ENCODE data around the gene ART3.
"Not testable (repeated sequence)": the region's sequence is repeated elsewhere in the genome, so short reads cannot be mapped to it uniquely, and the experiment has no call there.

Gene ART3, protein sequence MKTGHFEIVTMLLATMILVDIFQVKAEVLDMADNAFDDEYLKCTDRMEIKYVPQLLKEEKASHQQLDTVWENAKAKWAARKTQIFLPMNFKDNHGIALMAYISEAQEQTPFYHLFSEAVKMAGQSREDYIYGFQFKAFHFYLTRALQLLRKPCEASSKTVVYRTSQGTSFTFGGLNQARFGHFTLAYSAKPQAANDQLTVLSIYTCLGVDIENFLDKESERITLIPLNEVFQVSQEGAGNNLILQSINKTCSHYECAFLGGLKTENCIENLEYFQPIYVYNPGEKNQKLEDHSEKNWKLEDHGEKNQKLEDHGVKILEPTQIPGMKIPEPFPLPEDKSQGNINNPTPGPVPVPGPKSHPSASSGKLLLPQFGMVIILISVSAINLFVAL

GRCh38 chr4:76074468-76074867 lies at the start of gene ART3:
ART3 (plus strand) TSS chr4:76074709; CDS start chr4:76075890, 1,181 bp downstream.
- DNase-seq (ENCODE audit: low read depth, low spot score), result no peak

DNA sequence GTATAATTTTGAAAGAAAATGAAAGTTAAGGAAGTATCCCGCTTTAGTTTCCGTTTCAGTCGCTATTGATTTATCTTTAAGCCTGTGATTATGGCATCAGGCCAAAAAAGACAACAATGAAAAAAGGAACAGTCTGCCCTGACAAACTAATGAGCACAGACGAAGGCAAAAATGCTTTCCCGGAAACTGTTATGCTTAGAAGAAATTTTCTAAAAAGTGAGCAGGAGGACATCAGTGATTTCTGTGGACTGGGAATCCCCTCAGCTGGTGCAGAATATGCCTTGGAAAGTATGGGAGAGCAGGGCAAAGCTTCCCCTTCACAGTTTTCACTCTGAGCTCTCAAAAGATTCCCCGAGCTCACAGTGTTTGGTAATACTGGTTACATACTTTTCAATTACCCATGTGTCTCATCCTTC lies 46.2 kb upstream of the ART3 start:
- no peak for DNase-seq (ENCODE audit: low read depth, low spot score)

- no peak for DNase-seq (ENCODE audit: low read depth, low spot score)
Observed at GRCh38 chr4:76029300-76029699, 45.2 kb upstream of the ART3 start.

DNA sequence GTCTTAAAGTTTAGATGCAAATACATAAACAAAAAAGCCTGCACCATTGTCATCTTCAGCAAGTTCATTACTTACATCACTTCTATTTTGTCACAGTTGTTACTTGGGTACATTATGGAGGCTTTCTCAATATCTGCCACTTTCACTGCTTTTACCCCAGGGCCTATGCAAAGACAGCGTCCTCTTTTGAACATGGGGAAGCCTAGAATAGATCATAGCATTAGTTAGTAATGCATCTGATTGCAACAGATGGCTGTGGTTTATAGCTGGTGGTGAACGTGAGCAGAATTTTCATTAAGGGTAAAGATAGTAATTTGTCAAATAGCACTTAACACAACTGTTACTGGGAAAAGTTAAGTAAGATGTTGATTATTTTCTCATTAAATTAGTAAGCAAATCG lies 39.4 kb upstream of the ART3 start:
- DNase-seq (ENCODE audit: low read depth, low spot score), result no peak

GRCh38 chr4:76035799-76036380 lies 38.6 kb upstream of the ART3 start, which contains the start of gene CXCL11:
CXCL11 (minus strand) TSS chr4:76036070; CDS start chr4:76035987, 83 bp downstream.
- DNase-seq (ENCODE audit: low read depth, low spot score), result no peak

GRCh38 chr4:76036855-76037254 lies 37.7 kb upstream of the ART3 start:
- no peak for DNase-seq (ENCODE audit: low read depth, low spot score)

DNA sequence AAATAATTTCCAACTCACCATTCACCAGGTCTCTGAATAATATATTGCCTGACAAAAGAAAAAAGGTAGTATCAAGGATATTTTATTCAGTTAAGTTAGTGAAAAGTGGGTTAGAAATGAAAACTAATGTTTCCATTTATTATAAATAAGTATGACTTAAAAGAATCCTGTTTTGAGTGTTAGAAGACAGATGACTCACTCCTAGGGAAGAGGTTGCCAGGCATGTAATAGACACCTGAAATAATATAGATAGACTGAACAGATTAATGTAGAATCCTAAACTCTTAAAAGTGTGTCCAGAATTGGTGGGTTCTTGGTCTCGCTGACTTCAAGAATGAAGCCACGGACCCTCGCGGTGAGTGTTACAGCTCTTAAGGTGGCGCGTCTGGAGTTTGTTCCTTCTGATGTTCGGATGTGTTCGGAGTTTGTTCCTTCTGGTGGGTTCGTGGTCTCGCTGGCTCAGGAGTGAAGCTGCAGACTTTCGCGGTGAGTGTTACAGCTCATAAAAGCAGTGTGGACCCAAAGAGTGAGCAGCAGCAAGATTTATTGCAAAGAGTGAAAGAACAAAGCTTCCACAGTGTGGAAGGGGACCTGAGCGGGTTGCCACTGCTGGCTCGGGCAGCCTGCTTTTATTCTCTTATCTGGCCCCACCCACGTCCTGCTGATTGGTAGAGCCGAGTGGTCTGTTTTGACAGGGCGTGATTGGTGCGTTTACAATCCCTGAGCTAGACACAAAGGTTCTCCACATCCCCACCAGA lies 32.1 kb upstream of the ART3 start:
- DNase-seq (ENCODE audit: low read depth, low spot score), result not testable (repeated sequence)

GRCh38 chr4:76043306-76043705 lies 31.2 kb upstream of the ART3 start:
- not testable (repeated sequence) for DNase-seq (ENCODE audit: low read depth, low spot score)

DNA sequence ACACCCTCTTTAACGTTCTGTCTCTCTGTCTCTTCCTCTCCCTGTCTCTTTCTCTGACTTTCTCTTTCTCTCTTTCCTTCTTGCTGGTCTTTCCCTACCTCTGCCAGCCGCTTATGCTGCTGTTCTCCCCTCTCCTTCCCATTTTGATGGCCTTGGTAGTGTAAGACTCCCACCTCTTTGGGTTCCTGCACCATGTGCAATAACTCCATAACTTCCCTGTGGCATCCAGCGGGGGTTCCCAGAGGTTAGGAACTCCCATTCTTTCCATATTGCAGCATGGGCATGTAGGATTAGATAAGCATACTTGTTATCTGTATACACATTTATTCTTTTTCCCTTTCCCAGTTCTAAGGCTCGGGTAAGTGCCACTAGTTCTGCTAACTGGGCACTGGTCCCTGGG lies 29.8 kb upstream of the ART3 start:
- not testable (repeated sequence) for DNase-seq (ENCODE audit: low read depth, low spot score)

DNA sequence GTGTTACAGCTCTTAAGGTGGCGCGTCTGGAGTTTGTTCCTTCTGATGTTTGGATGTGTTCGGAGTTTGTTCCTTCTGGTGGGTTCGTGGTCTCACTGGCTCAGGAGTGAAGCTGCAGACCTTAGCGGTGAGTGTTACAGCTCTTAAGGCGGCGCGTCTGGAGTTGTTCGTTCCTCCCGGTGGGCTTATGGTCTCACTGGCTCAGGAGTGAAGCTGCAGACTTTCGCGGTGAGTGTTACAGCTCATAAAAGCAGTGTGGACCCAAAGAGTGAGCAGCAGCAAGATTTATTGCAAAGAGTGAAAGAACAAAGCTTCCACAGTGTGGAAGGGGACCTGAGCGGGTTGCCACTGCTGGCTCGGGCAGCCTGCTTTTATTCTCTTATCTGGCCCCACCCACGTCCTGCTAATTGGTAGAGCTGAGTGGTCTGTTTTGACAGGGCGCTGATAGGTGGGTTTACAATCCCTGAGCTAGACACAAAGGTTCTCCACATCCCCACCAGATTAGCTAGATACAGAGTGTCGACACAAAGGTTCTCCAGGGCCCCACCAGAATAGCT lies 24.6 kb upstream of the ART3 start:
- not testable (repeated sequence) for DNase-seq (ENCODE audit: low read depth, low spot score)

DNA sequence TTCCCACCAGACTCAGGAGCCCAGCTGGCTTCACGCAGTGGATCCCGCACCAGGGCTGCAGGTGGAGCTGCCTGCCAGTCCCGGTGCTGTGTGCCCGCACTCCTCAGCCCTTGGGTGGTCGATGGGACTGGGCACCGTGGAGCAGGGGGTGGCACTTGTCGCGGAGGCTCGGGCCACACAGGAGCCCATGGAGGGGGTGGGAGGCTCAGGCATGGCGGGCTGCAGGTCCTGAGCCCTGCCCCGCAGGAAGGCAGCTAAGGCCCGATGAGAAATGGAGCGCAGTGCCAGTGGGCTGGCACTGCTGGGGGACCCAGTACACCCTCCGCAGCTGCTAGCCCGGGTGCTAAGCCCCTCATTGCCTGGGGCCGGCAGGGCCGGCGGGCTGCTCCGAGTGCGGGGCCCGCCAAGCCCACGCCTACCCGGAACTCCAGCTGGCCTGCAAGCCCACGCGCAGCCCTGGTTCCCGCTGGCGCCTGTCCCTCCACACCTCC lies 23.9 kb upstream of the ART3 start:
- DNase-seq (ENCODE audit: low read depth, low spot score), result not testable (repeated sequence)

DNA sequence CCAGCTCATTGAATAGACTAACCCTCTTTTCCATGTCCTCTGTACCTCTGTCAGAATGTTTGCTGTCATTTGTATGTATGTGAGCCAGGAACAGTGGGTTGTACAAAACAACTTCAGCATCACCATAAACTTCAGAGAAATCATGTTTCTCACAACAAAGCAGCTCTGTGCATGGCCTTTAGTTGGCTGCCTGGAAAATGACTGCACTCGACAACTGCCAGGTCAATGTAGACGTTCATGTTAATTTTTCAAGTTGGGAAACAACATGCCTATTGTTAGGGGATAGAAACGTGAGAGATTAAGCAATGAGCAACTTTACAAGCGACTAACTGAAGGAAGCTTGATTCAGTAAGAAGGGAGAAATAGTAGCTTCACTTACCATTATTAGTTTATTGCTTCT lies 20.8 kb upstream of the ART3 start:
- DNase-seq (ENCODE audit: low read depth, low spot score), result no peak

DNA sequence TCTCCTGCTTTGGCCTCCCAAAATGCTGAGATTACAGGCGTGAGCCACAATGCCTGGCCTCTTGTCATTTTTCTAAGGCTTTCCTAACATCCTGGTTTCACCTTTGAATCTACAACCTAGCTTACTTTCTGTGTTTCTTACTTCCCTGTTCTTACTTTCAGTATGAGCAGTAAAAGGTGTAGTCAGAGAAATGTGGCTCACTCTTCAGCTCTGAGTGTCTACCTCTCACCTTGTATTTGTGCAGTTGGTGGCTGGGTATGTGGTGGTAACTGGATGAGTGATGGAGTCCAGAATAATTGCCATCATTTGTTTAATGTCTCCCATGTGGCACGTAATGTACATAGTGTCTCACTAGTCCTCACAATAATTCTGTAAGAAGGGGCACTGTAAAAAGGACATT lies 19.5 kb upstream of the ART3 start:
- no peak for DNase-seq (ENCODE audit: low read depth, low spot score)

GRCh38 chr4:76055421-76055820 lies 19.1 kb upstream of the ART3 start:
- DNase-seq (ENCODE audit: low read depth, low spot score), result no peak

- no peak for DNase-seq (ENCODE audit: low read depth, low spot score)
Observed at GRCh38 chr4:76058302-76058701, 16.2 kb upstream of the ART3 start.

DNA sequence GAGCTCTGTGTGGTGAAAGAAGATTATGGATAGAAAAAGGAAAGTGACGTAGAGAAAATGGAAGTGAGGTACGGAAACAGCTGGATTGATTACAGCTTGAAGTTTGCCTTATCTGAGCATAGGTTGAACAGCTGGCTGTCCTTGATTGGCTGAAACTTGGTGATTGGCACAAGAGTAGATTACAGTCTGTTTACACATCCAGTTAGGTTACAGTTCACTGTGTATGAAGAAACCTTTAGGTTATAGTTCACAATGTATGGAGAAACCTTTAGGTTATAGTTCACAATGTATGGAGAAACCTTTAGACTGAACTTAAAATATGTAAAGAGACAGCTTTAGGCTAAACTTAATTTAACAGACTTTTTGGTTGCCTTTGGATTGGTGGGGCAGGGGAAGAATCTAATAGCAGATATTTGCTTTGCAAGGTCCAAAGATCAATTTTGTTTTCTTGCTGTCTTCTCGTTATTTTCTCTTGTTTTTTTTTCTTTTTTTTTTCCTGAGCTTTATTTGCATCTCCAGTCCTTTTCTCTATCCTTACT lies 15.6 kb upstream of the ART3 start:
- no peak for DNase-seq (ENCODE audit: low read depth, low spot score)

DNA sequence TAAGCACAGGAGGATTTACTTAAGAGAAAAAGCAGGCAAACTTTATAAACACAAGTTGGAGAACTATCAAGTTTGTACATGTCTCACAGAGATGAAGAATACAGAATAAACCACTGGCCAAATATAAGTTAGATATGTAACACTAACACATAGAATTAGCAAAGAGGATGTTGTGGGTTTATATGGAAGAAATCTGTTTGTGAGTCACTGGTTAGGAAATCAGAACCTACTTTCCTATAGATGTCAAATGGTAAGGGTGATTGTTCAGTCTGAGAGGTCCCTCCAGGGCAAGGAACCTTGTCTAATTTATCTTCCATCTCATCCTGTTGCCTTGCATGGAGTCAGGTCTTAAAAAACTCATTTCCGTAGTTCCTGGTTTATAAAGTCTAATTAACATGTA lies 14.8 kb upstream of the ART3 start:
- DNase-seq (ENCODE audit: low read depth, low spot score), result no peak

DNA sequence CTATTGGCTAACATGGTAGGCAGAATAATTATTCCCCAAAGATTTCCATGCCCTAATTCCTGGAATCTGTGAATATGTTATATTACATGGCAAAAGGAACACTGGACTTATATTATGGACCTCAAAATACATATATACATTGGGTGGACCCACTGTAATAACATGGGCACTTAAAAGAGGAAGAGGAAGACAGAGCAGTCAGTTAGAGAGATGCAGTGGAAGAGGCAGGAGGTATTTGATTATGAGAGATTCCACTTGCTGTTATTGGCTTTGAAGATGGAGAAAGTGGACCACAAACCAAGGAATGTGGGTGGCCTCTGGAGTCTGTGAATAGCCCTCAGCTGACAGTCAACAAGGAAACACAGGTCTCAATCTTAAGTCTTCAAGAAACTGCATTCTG lies 14.0 kb upstream of the ART3 start:
- no peak for DNase-seq (ENCODE audit: low read depth, low spot score)

- DNase-seq (ENCODE audit: low read depth, low spot score), result no peak
Observed at GRCh38 chr4:76061421-76061820, 13.1 kb upstream of the ART3 start.

DNA sequence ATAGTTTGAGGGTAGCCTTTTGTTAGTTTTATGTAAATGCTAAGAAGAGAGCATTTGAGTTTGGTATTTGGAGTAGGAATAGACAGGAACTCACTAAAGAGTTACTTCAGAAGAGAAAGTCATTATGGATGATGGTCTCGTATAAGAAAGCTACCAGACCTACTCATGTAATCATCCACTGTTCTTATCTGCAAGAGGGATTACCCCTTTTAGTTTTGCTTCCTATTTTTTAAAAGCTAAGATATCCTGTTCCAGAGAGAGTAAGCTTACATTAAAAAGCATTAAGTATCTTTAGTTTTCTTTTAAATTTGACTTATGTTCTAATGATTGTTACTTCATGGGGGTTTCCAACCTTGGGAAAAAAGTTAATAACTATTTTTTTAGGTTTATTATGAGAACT lies 12.5 kb upstream of the ART3 start:
- no peak for DNase-seq (ENCODE audit: low read depth, low spot score)

GRCh38 chr4:76066546-76066945 lies 8.0 kb upstream of the ART3 start:
- DNase-seq (ENCODE audit: low read depth, low spot score), result no peak
